Middle frontal gyrus (tissue), 1 donor: ENCODE measurements around the gene ALDH1L2.
"Not testable (repeated sequence)": the region's sequence is repeated elsewhere in the genome, so short reads cannot be mapped to it uniquely, and the experiment has no call there.

ENCODE experiments used
- DNase-seq: peaks from one replicate; pipeline ENCODE4 v3.0.0-alpha.2; 2015; ENCODE audit warnings: low spot score; ENCODE audit errors: extremely low spot score

The ALDH1L2 gene

DNA sequence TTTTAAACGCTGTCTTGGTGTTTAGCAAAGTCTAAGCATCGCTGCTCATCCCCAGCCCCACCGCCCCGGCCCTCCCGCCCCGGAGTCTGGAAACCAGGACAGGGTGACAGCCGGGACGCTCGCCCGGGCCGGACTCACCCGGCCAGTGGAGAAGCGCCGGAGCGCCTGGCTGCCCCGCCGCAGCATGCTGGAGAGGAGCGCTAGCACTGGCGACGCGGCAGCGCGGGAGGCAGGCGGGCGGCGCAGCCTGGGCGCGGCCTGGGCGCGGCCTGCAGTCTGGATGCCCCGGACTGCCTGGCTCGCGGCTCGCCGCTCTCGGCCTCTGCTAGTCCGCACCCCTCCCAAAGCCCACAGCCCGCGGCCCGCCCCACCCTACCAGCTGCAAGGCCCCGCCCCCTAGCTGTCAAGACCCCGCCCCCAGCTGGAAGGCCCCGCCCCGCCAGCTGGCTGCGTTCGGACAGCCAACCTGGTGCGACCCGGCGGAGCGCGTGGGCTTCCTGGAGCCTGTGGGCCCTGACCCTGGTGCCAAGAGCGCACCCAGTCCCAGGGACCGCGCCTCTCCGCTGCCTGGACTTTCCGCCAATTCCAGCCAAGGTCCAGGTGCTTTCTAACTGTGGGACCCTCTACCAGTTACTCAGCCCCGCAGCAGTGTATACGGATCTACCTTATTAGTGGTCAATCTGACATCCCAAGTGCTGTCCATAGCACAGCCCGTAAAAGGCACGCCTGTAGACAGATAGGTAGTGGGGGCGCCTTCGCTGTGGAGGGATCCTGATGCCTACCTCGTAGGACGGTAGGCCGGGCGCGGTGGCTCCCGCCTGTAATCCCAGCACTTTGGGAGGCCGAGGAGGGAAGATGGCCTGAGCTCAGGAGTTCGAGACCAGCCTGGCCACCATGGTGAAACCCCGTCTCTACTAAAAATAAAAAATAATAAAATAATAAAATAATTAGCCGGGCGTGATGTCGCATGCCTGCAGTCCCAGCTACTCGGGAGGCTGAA, at the start of gene ALDH1L2:
Gene ALDH1L2 (minus strand): TSS at position 208 of the 1,000 bp plus-strand sequence. CDS start 22 bp downstream, at position 186.
- no peak for DNase-seq

DNA sequence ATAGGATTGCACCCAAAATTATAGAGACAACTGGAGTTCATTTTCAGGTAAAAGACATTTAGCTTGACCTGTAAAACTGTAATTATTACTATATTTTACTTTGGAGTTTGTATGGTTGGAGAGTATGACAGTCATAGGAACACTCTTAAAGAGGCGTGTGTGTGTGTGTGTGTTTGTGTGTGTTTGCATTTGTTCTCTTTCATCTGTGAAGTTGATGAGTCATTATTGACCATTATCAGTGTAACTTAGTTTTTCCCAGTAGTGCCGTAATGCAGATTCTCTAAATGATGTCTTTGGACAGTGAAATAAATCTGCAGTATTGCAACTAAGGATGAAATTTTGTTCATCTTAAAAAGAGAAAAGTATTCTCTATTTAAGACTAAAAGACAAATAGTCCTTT, 36.3 kb upstream of the ALDH1L2 start:
- no peak for DNase-seq

GRCh38 chr12:105116969-105117368, 32.7 kb upstream of the ALDH1L2 start:
- no peak for DNase-seq

DNA sequence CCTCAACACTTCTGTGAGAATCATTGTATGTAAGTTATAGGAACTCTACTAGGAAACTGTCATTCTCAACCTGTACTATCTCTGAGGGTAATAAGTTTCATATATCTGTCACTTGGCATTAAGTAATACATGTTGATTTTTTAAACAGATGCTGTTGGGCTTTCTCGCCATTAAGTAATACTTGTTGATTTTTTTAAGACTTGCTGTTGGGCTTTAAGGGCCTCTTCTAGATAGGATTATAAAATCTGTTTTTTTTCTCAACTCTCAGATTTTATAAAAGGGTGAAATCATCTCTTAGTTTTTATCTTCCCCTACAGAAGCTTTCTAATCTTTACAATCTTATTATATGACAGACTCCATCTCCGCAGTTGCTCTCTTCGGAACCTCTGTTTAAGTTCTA, 28.8 kb upstream of the ALDH1L2 start:
- no peak for DNase-seq

DNA sequence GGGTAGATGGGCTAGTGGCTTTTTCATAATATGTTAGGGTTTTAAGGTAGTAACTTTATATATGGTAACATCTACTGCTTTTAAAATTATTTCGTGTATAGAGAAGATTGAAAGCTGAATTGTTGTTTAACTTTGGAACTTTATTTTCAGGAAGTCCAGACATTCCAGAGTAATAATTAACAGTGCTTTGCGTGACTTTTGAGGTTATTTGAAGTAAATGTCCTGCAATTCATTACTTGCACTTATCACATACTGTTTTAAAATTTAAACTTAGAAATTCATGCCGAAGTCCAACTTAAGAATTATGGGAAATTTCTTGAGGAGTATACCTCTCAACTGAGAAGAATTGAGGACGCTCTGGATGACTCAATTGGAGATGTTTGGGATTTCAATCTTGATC, 26.6 kb upstream of the ALDH1L2 start:
- no peak for DNase-seq

DNA sequence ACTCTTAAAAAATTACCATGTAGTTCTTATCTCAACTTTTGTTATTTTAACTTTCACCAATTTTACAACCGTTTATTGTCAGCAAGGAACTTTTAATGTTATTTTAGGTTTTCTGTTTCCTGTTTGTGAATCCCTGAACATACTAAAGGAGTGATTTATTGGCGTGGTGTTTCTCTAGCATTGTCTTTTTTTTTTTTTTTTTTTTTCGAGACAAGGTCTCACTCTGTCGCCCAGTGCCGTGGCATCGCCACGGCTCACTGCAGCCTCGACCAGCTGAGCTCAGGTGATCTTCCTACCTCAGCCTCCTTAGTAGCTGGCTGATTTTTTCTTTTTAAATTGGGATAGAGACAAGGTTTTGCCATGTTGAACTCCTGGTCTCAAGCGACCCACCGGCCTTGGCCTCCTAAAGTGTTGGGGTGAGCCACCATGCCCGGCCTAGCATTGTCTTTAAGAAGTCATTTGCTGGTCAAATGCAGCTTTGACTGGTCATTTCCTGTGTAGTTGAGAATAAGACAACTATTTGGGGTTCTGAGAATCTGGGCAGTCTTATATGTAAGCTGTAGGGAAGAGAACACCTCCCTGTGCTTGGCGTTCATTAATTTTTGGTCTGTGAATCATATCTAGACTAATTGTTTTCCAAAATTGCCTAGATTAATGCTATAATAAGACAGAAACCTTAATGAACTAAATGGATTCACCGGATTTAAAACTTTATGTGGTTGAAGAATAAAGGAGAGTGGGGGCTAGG, 25.4 kb upstream of the ALDH1L2 start:
- no peak for DNase-seq

- peak; percentile 95 for DNase-seq
Observed at GRCh38 chr12:105107494-105108371, 23.5 kb upstream of the ALDH1L2 start, which contains the start of gene WASHC4. TSS of gene WASHC4 (plus strand) at chr12:105107731. CDS start at chr12:105107801, 70 bp downstream.

DNA sequence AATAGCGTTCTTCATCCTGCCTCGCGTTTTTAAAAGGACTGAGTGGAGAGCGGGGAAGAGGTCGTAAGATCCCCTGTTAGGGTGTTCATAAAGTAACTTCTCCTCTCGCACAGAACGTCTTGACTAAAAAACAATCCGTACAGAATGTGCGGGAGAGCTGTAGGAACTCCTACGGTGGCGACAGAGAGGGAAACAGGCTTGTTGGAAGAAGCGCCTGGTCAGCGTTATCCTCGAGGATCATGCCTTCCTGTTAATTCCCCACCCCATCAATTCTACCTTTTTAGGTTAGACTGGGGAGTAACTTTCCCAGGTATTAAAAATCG, 22.9 kb upstream of the ALDH1L2 start:
- DNase-seq: no peak

- no peak for DNase-seq
Observed at GRCh38 chr12:105106621-105107020, 22.4 kb upstream of the ALDH1L2 start.

DNA sequence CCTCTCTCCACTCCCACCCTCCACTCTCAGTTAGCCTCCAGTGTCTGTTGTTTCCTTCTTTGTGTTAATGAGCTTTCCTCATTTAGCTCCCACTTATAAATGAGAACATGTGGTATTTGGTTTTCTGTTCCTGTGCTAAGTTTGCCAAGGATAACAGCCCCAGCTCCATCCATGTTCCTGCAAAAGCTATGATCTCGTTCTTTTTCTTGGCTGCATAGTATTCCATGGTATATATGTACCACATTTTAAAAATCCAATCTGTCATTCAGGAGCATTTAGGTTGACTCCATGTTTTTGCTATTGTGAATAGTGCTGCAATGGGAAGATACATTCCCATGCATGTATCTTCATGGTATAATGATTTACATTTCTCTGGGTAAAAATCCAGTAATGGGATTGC, 20.5 kb upstream of the ALDH1L2 start:
- no peak for DNase-seq

GRCh38 chr12:105102673-105103072, 18.4 kb upstream of the ALDH1L2 start:
- DNase-seq: no peak

DNA sequence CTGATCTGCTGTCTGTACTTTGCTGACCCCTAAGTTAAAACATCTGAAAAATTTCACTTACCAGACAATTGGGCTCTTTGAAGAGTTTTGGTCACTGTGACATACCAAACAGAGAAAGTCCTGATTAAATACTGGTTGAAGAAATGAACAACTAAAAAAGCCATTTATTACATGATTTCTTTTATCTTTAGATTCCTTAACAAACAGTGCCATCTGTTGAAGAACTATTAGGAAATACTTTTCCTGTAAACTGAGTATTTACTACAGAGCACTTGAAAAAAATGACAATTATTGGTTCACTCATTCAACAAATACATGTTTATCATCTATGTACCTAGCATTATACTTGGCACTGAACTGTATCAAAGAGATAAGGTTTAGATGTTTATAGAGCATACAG, 16.7 kb upstream of the ALDH1L2 start:
- no peak for DNase-seq

DNA sequence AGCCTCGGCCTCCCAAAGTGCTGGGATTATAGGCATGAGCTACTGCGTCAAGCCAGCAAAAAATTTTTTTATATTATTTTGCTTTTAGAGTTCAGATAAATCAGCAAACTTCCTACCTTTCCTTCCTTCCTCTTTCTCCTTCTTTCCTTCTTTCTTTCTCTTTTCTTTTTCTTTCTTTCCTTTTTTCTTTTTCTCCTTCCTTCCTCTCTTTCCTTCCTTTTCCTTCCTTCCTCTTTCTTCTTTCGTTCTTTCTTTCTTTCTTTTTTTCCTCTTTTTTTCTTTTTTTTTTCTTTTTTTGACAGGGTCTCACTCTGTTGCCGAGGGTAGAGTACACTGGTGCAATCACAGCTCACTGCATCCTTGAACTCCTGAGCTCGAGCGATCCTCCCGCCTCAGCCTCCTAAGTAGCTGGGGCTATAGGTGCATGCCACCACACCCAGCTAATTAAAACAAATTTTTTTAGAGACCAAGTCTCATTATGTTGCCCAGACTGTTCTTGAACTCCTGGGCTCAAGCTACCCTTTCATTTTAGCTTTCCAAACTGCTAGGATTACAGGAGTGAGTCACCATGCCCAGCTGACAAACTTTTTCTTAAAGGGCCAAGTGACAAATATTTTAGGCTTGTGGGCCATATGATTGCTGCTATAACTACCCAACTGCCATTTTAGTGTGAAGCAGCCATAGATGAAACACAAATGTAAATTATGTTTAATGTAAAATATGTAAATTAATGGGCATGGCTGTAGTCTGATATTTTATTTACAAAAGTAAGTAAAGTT, 16.1 kb upstream of the ALDH1L2 start:
- no peak for DNase-seq

DNA sequence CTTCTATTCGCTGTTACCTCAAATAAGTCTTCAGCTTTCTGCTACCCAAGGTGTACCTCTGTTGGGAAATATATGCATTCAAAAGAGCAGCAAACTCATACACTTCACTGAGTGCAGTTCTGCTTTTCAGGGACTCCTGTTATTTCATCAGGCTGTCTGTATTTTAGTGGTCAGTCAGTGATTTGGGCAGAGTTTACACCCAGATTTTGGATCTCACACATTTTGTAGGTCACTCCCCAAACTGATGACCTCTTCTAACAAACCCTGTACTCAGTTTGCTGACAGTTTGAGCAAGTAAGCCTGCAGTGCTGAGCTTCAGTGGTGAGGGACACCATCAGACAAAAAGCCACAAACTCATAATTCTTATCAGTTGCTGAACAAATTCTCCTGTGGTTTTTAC, 15.1 kb upstream of the ALDH1L2 start:
- DNase-seq: no peak

- not testable (repeated sequence) for DNase-seq
Observed at GRCh38 chr12:105095338-105095737, 11.1 kb upstream of the ALDH1L2 start.

DNA sequence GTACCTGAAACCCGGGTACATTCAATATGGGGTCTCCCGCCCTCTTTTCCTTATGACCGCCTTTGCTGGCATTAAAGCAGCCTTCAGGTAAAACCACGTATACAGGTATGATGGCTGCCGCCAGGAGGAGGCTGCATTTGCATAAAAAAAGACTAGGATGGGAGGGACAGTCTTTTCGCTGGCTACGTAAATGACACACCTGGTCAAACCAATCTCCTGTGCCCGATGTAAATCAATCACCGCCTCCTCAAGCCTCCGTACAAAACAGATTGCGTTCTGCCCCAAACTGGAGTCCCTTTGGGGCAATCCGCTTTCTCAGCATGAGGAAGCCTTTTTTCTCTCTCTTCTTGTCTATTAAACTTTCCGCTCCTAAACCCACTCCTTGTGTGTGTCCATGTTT, 8.1 kb upstream of the ALDH1L2 start:
- DNase-seq: no peak

DNA sequence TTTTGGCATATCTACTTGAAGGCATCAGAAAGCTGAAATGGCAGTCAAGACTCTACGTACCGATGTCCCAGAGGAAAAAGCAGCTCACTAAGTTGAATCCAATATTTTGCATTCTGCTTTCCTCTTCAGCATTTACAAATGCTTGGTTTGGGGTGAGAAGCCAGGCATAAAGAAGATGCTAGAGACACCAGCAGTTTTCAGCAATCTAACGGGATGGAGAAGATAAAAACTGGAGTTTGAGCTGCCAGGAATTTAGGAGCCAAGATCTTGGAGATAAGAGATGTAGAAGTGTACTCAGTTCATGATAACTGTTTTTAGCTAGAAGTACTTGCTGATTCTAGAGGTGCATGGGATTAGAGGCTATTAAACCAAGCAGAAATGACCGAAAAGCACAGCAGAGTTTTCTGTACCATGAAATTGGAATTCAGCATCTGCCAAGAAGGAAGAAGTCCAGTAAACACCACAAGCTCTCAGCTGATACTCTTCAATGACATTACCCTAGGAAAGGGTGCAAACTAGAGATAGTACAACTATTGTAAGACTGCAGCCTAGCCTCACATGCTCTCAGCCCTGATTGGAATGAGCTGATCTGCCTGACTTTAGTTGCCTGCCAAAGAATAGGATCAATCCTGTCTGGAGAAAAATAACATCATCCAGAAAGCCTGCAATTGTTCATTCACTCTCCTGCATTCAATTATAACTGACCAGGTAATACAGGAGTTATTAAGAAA, 7.4 kb upstream of the ALDH1L2 start:
- no peak for DNase-seq

GRCh38 chr12:105090361-105090760, 6.1 kb upstream of the ALDH1L2 start:
- DNase-seq: no peak

DNA sequence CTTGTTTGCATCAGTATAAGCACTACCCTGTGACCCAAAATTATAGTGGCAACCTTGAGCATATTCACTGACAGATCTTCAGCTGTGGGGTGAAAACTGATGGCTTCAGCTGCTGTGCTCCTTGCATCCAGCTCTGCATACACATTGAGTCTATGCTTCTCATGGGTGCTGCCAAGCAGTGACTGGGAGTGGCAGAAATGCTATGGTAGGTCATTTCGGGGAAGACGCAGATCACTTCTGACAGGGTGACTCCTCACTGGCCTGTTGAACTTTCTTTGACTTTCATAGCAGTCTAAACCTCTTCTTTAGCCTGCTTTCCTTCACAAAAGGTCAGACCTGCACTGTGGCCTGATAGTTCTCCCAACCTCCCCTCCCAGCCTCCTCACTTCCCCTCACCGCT, 5.6 kb upstream of the ALDH1L2 start:
- DNase-seq: no peak

DNA sequence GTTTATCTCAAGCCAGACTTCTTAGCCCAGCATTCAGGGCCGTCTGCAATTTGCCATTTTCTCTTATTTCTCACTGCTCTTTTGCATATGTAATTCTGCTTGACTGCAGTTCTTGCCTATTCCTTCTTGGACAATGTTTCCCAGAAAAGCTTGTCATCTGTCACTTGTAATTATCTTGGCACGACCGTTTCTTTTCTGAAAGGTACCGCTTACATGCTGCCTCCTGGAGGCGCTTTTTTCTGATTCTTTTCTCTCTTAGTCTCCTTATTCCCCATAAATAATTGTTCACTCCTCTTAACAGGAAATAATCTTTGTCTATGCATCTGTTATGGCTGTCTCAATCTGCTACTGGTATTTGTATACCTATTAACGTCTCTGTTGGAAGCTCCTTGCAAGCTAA, 1.2 kb upstream of the ALDH1L2 start:
- no peak for DNase-seq
